ENCODE measurements around the gene MAP2K3. TPM values are rescaled to one million over a fixed set of nuclear protein-coding genes. Genes with fewer than 3 reads are reported as not detected.

Gene MAP2K3
- total RNA-seq, 1 donor from 2014 or later = 55.2 TPM

- Histone ChIP-seq H3K27me3 (ENCODE audit: low read depth) (no peaks in the 10 kb centered on the region), H3K4me1 (peaks cover 22% of the 10 kb centered on the region), H3K36me3 (peaks cover 56% of the 10 kb centered on the region), H3K27ac (no peak overlapping the region), H3K4me3 (no peak overlapping the region), H3K9me3 (no peaks in the 10 kb centered on the region)
- ATAC-seq (no peak), DNase-seq (no peak)
- intact Hi-C loops (cut with DNase I) = no loop called here
- no peak for TF ChIP-seq CTCF (IDR thresholded peaks at IDR 0.05)
Measured at GRCh38 chr17:21298056-21298982, 13.8 kb downstream of the MAP2K3 start.

- intact Hi-C loops (cut with DNase I) = no loop called here
- DNase-seq = no peak
- no peak for ATAC-seq
- Histone ChIP-seq H3K27me3 (ENCODE audit: low read depth) (no peaks in the 10 kb centered on the region), H3K27ac (no peak overlapping the region), H3K9me3 (no peaks in the 10 kb centered on the region), H3K36me3 (peaks cover 62% of the 10 kb centered on the region), H3K4me1 (peaks cover 22% of the 10 kb centered on the region), H3K4me3 (no peak overlapping the region)
- TF ChIP-seq CTCF (IDR thresholded peaks at IDR 0.05) = no peak
Measured at GRCh38 chr17:21298983-21299519, 14.5 kb downstream of the MAP2K3 start.

- Histone ChIP-seq H3K4me3 (no peak overlapping the region), H3K27ac (no peak overlapping the region), H3K27me3 (ENCODE audit: low read depth) (no peaks in the 10 kb centered on the region), H3K36me3 (peaks cover 70% of the 10 kb centered on the region), H3K9me3 (no peaks in the 10 kb centered on the region), H3K4me1 (peaks cover 15% of the 10 kb centered on the region)
- no peak for TF ChIP-seq CTCF (IDR thresholded peaks at IDR 0.05)
- DNase-seq (no peak), ATAC-seq (no peak)
- intact Hi-C loops (cut with DNase I) = no loop called here
Measured at GRCh38 chr17:21299981-21300600, 15.6 kb downstream of the MAP2K3 start.

- intact Hi-C loops (cut with DNase I) = no loop called here
- Histone ChIP-seq H3K4me3 (no peak overlapping the region), H3K36me3 (peaks cover 75% of the 10 kb centered on the region), H3K4me1 (peaks cover 7% of the 10 kb centered on the region), H3K27ac (no peak overlapping the region), H3K27me3 (ENCODE audit: low read depth) (no peaks in the 10 kb centered on the region), H3K9me3 (no peaks in the 10 kb centered on the region)
- ATAC-seq (no peak), DNase-seq (peak; percentile 46)
- no peak for TF ChIP-seq CTCF (IDR thresholded peaks at IDR 0.05)
Measured at GRCh38 chr17:21300601-21301571, 16.4 kb downstream of the MAP2K3 start.
